ENCODE results near the gene TROAP. TPM values are rescaled to one million over a fixed set of nuclear protein-coding genes. Genes with fewer than 3 reads are reported as not detected.

Gene TROAP
- total RNA-seq, 1 donor from 2014 or later = 1.4 TPM

DNA sequence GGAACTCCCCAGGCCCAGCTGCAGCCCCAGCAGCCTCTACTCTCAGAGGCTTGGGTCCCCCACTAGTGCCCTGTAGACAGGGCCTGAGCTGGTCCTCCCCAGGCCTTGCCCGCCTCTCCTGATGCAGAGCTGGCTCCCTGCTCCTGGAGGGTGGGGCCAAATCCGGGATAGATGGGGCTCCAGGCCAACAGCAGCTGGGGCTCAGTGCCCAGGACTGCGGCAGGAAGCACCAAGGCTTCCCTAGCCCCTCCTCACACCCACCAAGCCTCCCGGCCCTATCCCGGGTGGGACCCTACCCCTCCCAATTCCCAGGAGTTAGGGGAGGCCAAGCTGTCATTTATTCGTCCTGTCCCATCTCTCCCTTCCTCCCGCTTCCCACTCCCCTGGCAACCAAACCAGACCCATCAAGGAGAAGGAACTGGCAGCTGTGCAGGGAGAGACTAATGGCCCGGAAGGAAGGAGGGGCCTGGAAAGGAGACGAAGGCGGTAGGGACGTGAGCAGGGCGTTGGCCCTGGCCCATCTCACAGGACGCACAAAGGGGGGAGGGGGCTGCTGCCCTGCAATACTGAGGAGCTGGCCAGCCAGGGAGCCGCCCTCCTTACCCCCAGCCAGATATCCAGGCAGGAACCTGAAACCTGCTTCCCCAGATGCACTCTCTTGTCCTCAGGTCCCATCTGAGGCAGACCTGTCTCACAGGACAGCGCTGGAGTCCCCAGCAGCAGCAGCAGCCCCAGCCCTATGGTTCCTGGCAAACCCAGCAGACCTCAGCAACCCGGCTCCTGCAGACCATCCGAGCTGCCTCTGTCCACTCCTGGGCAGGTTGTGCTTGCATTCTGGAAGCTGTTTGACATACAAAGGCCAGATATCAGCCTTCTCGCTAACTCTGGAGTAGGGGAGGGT, 29.7 kb upstream of the TROAP start:
- intact Hi-C loops (cut with DNase I) = no loop called here
- Histone ChIP-seq H3K27ac (no peak overlapping the region), H3K4me1 (peaks cover 39% of the 10 kb centered on the region), H3K36me3 (no peaks in the 10 kb centered on the region), H3K9me3 (no peaks in the 10 kb centered on the region), H3K4me3 (peak overlapping the region; percentile 28), H3K27me3 (ENCODE audit: low read depth) (peaks cover 42% of the 10 kb centered on the region)
- TF ChIP-seq, protein P1, sequence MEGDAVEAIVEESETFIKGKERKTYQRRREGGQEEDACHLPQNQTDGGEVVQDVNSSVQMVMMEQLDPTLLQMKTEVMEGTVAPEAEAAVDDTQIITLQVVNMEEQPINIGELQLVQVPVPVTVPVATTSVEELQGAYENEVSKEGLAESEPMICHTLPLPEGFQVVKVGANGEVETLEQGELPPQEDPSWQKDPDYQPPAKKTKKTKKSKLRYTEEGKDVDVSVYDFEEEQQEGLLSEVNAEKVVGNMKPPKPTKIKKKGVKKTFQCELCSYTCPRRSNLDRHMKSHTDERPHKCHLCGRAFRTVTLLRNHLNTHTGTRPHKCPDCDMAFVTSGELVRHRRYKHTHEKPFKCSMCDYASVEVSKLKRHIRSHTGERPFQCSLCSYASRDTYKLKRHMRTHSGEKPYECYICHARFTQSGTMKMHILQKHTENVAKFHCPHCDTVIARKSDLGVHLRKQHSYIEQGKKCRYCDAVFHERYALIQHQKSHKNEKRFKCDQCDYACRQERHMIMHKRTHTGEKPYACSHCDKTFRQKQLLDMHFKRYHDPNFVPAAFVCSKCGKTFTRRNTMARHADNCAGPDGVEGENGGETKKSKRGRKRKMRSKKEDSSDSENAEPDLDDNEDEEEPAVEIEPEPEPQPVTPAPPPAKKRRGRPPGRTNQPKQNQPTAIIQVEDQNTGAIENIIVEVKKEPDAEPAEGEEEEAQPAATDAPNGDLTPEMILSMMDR (IDR thresholded peaks at IDR 0.05) = no peak
- ATAC-seq = no peak
- no peak for DNase-seq

DNA sequence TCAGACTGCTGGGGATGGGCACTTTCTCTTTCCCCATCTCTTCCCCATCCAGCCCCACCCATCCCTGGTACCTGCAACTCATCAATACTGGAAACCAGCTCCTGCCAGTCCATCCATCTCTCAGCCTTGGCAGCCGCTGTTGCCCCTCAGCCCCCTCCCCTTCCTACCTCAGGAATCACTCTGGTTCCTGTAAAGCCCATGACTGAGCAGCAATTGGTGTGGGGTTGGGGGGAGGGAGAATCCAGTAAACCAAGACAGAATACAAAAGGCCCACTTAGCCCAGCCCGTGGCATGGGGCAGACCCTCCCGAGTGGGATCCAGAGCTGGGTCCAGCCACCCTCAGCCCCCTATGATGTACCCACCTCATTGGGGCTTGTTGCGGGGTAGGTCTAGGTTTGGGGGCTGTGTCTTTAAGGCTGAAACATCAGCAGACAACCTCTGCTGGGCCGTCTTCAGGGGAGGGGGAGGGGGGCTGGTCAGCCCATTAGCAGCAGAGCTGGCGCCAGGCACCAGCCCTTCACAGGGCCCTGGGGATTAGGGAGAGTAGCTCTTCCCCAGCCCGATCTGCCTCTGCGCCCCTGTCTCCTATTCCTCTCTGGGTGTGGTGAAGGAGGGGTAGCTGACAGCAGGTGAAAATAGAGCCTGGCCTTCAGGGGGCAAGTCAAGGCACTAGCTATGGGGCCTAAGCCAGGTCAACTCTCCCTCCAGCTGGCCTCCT, 28.8 kb upstream of the TROAP start:
- TF ChIP-seq, protein P1 (IDR thresholded peaks at IDR 0.05) = no peak
- Histone ChIP-seq H3K27me3 (ENCODE audit: low read depth) (peaks cover 51% of the 10 kb centered on the region), H3K27ac (no peak overlapping the region), H3K4me3 (no peak overlapping the region), H3K9me3 (no peaks in the 10 kb centered on the region), H3K4me1 (peaks cover 39% of the 10 kb centered on the region), H3K36me3 (no peaks in the 10 kb centered on the region)
- ATAC-seq (no peak), DNase-seq (no peak)
- intact Hi-C loops (cut with DNase I) = no loop called here

DNA sequence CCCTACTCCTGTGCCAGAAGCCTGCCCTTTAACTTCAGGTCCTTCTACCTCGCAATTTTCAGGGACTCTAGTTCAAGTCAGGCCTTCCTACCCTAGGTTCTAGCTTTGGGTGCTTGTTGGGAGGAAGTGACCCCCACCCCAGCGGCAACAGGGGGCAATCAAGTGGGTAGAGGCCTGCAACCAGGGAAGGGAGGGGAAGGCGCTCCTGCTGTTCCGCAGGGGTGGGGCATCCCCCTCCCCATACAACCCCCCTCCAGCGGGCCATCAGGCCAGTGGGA, 28.3 kb upstream of the TROAP start:
- Histone ChIP-seq H3K9me3 (no peaks in the 10 kb centered on the region), H3K36me3 (no peaks in the 10 kb centered on the region), H3K27ac (no peak overlapping the region), H3K4me1 (peaks cover 39% of the 10 kb centered on the region), H3K4me3 (no peak overlapping the region), H3K27me3 (ENCODE audit: low read depth) (peaks cover 55% of the 10 kb centered on the region)
- TF ChIP-seq, protein P1 (IDR thresholded peaks at IDR 0.05) = no peak
- intact Hi-C loops (cut with DNase I) = no loop called here
- DNase-seq (no peak), ATAC-seq (no peak)

DNA sequence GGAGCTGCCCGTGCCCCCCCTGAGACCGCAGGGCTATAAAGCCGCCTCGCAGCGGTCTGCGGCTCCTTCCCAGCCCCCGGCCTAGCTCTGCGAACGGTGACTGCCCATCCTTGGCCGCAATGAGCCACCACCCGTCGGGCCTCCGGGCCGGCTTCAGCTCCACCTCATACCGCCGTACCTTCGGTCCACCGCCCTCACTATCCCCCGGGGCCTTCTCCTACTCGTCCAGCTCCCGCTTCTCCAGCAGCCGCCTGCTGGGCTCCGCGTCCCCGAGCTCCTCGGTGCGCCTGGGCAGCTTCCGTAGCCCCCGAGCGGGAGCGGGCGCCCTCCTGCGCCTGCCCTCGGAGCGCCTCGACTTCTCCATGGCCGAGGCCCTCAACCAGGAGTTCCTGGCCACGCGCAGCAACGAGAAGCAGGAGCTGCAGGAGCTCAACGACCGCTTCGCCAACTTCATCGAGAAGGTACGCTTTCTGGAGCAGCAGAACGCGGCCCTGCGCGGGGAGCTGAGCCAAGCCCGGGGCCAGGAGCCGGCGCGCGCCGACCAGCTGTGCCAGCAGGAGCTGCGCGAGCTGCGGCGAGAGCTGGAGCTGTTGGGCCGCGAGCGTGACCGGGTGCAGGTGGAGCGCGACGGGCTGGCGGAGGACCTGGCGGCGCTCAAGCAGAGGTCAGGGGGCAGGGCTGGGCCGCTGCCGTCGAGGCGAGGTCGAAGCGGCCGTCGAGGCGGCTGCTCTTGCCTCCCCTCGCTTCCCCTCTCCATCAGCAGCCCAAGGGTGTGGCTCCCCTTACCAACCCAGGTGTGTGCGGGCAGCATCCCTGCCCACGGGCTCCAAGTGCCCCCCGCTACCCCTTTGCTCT, 27.7 kb upstream of the TROAP start, which contains the start of gene PRPH:
PRPH (plus strand) TSS at position 66 of the 855 bp plus-strand sequence; CDS start at position 120, 54 bp downstream.
- Histone ChIP-seq H3K27me3 (ENCODE audit: low read depth) (peaks cover 61% of the 10 kb centered on the region), H3K9me3 (no peaks in the 10 kb centered on the region), H3K4me3 (no peak within 1 kb of the TSS), H3K4me1 (peaks cover 39% of the 10 kb centered on the region), H3K36me3 (no peaks in the 10 kb centered on the region), H3K27ac (no peak within 1 kb of the TSS)
- intact Hi-C loops (cut with DNase I) = no loop called here
- DNase-seq (no peak), ATAC-seq (peak; percentile 3 to 20)
- TF ChIP-seq, protein P1 (IDR thresholded peaks at IDR 0.05) = no peak
